Measurements from ENCODE around the gene FBXO48. TPM values are rescaled to one million over a fixed set of nuclear protein-coding genes. Genes with fewer than 3 reads are reported as not detected.
"Not testable (repeated sequence)": the region's sequence is repeated elsewhere in the genome, so short reads cannot be mapped to it uniquely, and the experiment has no call there.

FBXO48 gene
- total RNA-seq: 1.2 TPM in 2 replicates

GRCh38 chr2:68467077-68467960 lies at the start of gene FBXO48, which contains the start of gene APLF:
FBXO48 (minus strand) TSS chr2:68467294; CDS start chr2:68465145, 2,149 bp downstream.
APLF (plus strand) TSS chr2:68467585; CDS start chr2:68467732, 147 bp downstream.
- peaks cover 44% of the 10 kb centered on the region for H3K4me1 Mint-ChIP-seq
- H3K36me3 Mint-ChIP-seq (ENCODE audit: low read depth): peaks cover 2% of the 10 kb centered on the region
- intact Hi-C loops (cut with micrococcal nuclease): loop anchor here (1.0 to 10.0 kb wide), 15 partner anchors 26 to 917 kb away; partner anchors contain the start of genes ARHGAP25, C1D, GFPT1 and PNO1

GRCh38 chr2:68516051-68516955 lies 49.2 kb upstream of the FBXO48 start:
- Mint-ChIP-seq H3K27me3 (no peaks in the 10 kb centered on the region), H3K4me1 (peaks cover 9% of the 10 kb centered on the region), H3K36me3 (ENCODE audit: low read depth) (no peaks in the 10 kb centered on the region), H3K9me3 (no peaks in the 10 kb centered on the region), H3K27ac (no peak overlapping the region), H3K4me3 (no peak overlapping the region)
- DNase-seq: no peak
- intact Hi-C loops (cut with micrococcal nuclease): loop anchor here (5.0 kb wide), 1 partner anchor 129 kb away; no protein-coding TSS in a partner anchor

More at GRCh38 chr2:68467077-68467960, at the start of gene FBXO48, which contains the start of gene APLF:
- Mint-ChIP-seq H3K9me3 (no peaks in the 10 kb centered on the region), H3K4me3 (peak within 1 kb of the TSS; percentile 96), H3K27me3 (no peaks in the 10 kb centered on the region), H3K27ac (peak within 1 kb of the TSS; percentile 93)
- peak; percentile 100 for DNase-seq

- no peak overlapping the region for H3K27ac Mint-ChIP-seq
- H3K36me3 Mint-ChIP-seq (ENCODE audit: low read depth): no peaks in the 10 kb centered on the region
- no peak overlapping the region for H3K4me3 Mint-ChIP-seq
- DNase-seq: no peak
- intact Hi-C loops (cut with micrococcal nuclease): no loop called here
- H3K9me3 Mint-ChIP-seq: no peaks in the 10 kb centered on the region
- H3K27me3 Mint-ChIP-seq: no peaks in the 10 kb centered on the region
- no peaks in the 10 kb centered on the region for H3K4me1 Mint-ChIP-seq
These were observed 47.3 kb upstream of the FBXO48 start for GRCh38 chr2:68514316-68514929.

GRCh38 chr2:68512966-68513365 lies 45.9 kb upstream of the FBXO48 start:
- no peak overlapping the region for H3K4me3 Mint-ChIP-seq
- H3K36me3 Mint-ChIP-seq (ENCODE audit: low read depth): no peaks in the 10 kb centered on the region
- intact Hi-C loops (cut with micrococcal nuclease): no loop called here
- DNase-seq: no peak
- H3K27me3 Mint-ChIP-seq: no peaks in the 10 kb centered on the region
- no peaks in the 10 kb centered on the region for H3K9me3 Mint-ChIP-seq
- H3K27ac Mint-ChIP-seq: no peak overlapping the region
- H3K4me1 Mint-ChIP-seq: no peaks in the 10 kb centered on the region

- no peak overlapping the region for H3K27ac Mint-ChIP-seq
- no peaks in the 10 kb centered on the region for H3K27me3 Mint-ChIP-seq
- no peaks in the 10 kb centered on the region for H3K36me3 Mint-ChIP-seq (ENCODE audit: low read depth)
- H3K9me3 Mint-ChIP-seq: no peaks in the 10 kb centered on the region
- intact Hi-C loops (cut with micrococcal nuclease): no loop called here
- H3K4me1 Mint-ChIP-seq: no peaks in the 10 kb centered on the region
- no peak for DNase-seq
- H3K4me3 Mint-ChIP-seq: no peak overlapping the region
These were observed 45.2 kb upstream of the FBXO48 start for GRCh38 chr2:68512326-68512725.

GRCh38 chr2:68506170-68506569 lies 39.1 kb upstream of the FBXO48 start:
- Mint-ChIP-seq H3K27me3 (no peaks in the 10 kb centered on the region), H3K4me3 (no peak overlapping the region), H3K9me3 (no peaks in the 10 kb centered on the region), H3K27ac (no peak overlapping the region), H3K36me3 (ENCODE audit: low read depth) (no peaks in the 10 kb centered on the region), H3K4me1 (peaks cover 9% of the 10 kb centered on the region)
- no peak for DNase-seq
- intact Hi-C loops (cut with micrococcal nuclease): no loop called here

GRCh38 chr2:68505603-68506159 lies 38.6 kb upstream of the FBXO48 start:
- Mint-ChIP-seq H3K27ac (no peak overlapping the region), H3K4me3 (no peak overlapping the region)

GRCh38 chr2:68501768-68502167 lies 34.7 kb upstream of the FBXO48 start:
- intact Hi-C loops (cut with micrococcal nuclease): no loop called here
- Mint-ChIP-seq H3K27ac (no peak overlapping the region), H3K4me3 (no peak overlapping the region), H3K36me3 (ENCODE audit: low read depth) (peaks cover 2% of the 10 kb centered on the region), H3K27me3 (peaks cover 2% of the 10 kb centered on the region), H3K9me3 (peaks cover 5% of the 10 kb centered on the region), H3K4me1 (peaks cover 9% of the 10 kb centered on the region)
- no peak for DNase-seq

More at GRCh38 chr2:68505603-68506159, 38.6 kb upstream of the FBXO48 start:
- Mint-ChIP-seq H3K9me3 (no peaks in the 10 kb centered on the region), H3K27me3 (peaks cover 2% of the 10 kb centered on the region), H3K4me1 (peaks cover 9% of the 10 kb centered on the region), H3K36me3 (ENCODE audit: low read depth) (no peaks in the 10 kb centered on the region)
- no peak for DNase-seq
- intact Hi-C loops (cut with micrococcal nuclease): no loop called here

GRCh38 chr2:68500649-68501048 lies 33.6 kb upstream of the FBXO48 start:
- intact Hi-C loops (cut with micrococcal nuclease): no loop called here
- Mint-ChIP-seq H3K36me3 (ENCODE audit: low read depth) (peaks cover 6% of the 10 kb centered on the region), H3K4me3 (no peak overlapping the region), H3K27ac (no peak overlapping the region), H3K27me3 (peaks cover 2% of the 10 kb centered on the region), H3K9me3 (peaks cover 10% of the 10 kb centered on the region), H3K4me1 (no peaks in the 10 kb centered on the region)
- no peak for DNase-seq

GRCh38 chr2:68499133-68499532 lies 32.0 kb upstream of the FBXO48 start:
- no peak overlapping the region for H3K4me3 Mint-ChIP-seq
- no peaks in the 10 kb centered on the region for H3K4me1 Mint-ChIP-seq
- DNase-seq: no peak
- peaks cover 13% of the 10 kb centered on the region for H3K9me3 Mint-ChIP-seq
- H3K27ac Mint-ChIP-seq: no peak overlapping the region
- peaks cover 7% of the 10 kb centered on the region for H3K36me3 Mint-ChIP-seq (ENCODE audit: low read depth)
- H3K27me3 Mint-ChIP-seq: peaks cover 2% of the 10 kb centered on the region
- intact Hi-C loops (cut with micrococcal nuclease): no loop called here

- H3K4me1 Mint-ChIP-seq: peaks cover 2% of the 10 kb centered on the region
- H3K4me3 Mint-ChIP-seq: no peak overlapping the region
- peaks cover 7% of the 10 kb centered on the region for H3K9me3 Mint-ChIP-seq
- intact Hi-C loops (cut with micrococcal nuclease): no loop called here
- peaks cover 4% of the 10 kb centered on the region for H3K36me3 Mint-ChIP-seq (ENCODE audit: low read depth)
- no peak for DNase-seq
- no peak overlapping the region for H3K27ac Mint-ChIP-seq
- no peaks in the 10 kb centered on the region for H3K27me3 Mint-ChIP-seq
These were observed 24.5 kb upstream of the FBXO48 start for GRCh38 chr2:68491582-68491981.

- Mint-ChIP-seq H3K9me3 (no peaks in the 10 kb centered on the region), H3K36me3 (ENCODE audit: low read depth) (no peaks in the 10 kb centered on the region), H3K4me3 (no peak overlapping the region), H3K4me1 (peaks cover 2% of the 10 kb centered on the region), H3K27me3 (peaks cover 3% of the 10 kb centered on the region), H3K27ac (no peak overlapping the region)
- intact Hi-C loops (cut with micrococcal nuclease): no loop called here
- DNase-seq: no peak
These were observed 22.2 kb upstream of the FBXO48 start for GRCh38 chr2:68489282-68489681.

- not testable (repeated sequence) for DNase-seq
These were observed 21.5 kb upstream of the FBXO48 start for GRCh38 chr2:68488605-68489004.

More at GRCh38 chr2:68488605-68489004, 21.5 kb upstream of the FBXO48 start:
- not testable (repeated sequence) for H3K36me3 Mint-ChIP-seq (ENCODE audit: low read depth); H3K27ac Mint-ChIP-seq; H3K4me3 Mint-ChIP-seq; H3K4me1 Mint-ChIP-seq; H3K27me3 Mint-ChIP-seq; H3K9me3 Mint-ChIP-seq
- intact Hi-C loops (cut with micrococcal nuclease): loop anchor here (1.0 kb wide), 1 partner anchor 25 kb away; no protein-coding TSS in a partner anchor
